GM12874 (cell line): Measurements from ENCODE around the gene RPL10A.

Experiments
- CTCF ChIP-seq: IDR thresholded peaks from 2 replicates; pipeline ENCODE4 v1.5.1; 2011; ENCODE audit warnings: low read depth, mild to moderate bottlenecking, control low read depth, low read length, moderate library complexity; ENCODE audit not compliant: insufficient read depth

RPL10A gene

GRCh38 chr6:35512006-35512405 is 43.8 kb downstream of the RPL10A start:
- TF ChIP-seq CTCF = no peak

- no peak for TF ChIP-seq CTCF
Observed at GRCh38 chr6:35512740-35513139, 44.5 kb downstream of the RPL10A start, which contains the start of gene TULP1. Gene TULP1 (minus strand): TSS chr6:35512896. CDS start chr6:35512858, 38 bp downstream.

- TF ChIP-seq CTCF = no peak
Observed at GRCh38 chr6:35514587-35514986, 46.4 kb downstream of the RPL10A start.

GRCh38 chr6:35516712-35517111 is 48.5 kb downstream of the RPL10A start:
- TF ChIP-seq CTCF = no peak

- no peak for TF ChIP-seq CTCF
Observed at GRCh38 chr6:35518566-35519312, 50.5 kb downstream of the RPL10A start.

GRCh38 chr6:35519313-35520015 is 51.3 kb downstream of the RPL10A start:
- TF ChIP-seq CTCF = no peak
